RPMI7951 (cell line): ENCODE results near the gene NRXN2. TPM values are rescaled to one million over a fixed set of nuclear protein-coding genes. Genes with fewer than 3 reads are reported as not detected.

ENCODE experiments used
- DNase-seq: peaks from one replicate; pipeline ENCODE4 v3.0.0-alpha.2; 2012; ENCODE audit warnings: low read depth
- total RNA-seq: library from RNA; depleted of rRNA; stranded (reverse); fragments of >200 nt; shearing (Covaris generic); gene quantifications from 2 replicates; pipeline ENCODE4 v1.2.3, GENCODE V29; 2014

The NRXN2 gene
- total RNA-seq, 1 experiment from 2014 or later, result 0.36 TPM

DNA sequence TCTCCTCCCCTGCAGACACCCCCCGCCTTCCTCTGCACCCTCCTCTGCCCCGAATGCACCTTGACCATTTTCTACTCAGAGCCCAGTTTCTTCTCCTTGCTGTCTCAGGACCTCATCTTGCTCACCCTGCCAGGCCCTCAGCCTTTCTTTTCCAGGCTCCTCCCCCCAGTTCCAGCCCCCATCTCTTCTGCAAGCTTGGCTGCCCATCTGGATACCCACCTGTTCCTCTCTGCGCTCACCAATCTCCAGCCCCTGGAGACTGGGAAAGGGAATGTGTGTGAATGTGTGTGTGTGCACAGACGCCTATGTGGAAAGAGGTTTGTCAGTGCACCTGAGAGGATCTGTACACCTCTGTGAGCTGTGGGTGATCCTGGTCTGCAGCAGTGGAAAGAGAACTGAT, 95.6 kb downstream of the NRXN2 start:
- no peak for DNase-seq

DNA sequence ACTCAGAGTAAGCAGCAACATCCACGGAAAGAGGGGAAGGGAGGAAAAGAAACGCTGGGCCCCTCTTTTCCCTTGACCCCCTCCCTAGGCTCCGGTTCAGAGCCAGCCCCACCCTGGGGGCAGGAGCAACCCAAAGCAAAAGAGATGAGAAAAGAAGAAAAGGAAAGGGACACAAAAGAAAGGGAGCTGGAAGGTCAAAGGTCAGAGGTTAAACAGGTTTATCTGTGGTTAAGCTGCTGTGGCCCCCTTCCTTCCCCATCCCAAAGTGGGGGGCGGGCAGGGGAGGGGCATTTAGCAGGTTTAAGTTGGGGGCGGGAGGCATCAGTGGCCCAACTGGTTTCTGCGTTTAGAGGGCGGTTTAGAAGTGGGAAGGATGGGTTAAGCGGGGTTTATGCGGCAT, 96.4 kb downstream of the NRXN2 start:
- no peak for DNase-seq

DNA sequence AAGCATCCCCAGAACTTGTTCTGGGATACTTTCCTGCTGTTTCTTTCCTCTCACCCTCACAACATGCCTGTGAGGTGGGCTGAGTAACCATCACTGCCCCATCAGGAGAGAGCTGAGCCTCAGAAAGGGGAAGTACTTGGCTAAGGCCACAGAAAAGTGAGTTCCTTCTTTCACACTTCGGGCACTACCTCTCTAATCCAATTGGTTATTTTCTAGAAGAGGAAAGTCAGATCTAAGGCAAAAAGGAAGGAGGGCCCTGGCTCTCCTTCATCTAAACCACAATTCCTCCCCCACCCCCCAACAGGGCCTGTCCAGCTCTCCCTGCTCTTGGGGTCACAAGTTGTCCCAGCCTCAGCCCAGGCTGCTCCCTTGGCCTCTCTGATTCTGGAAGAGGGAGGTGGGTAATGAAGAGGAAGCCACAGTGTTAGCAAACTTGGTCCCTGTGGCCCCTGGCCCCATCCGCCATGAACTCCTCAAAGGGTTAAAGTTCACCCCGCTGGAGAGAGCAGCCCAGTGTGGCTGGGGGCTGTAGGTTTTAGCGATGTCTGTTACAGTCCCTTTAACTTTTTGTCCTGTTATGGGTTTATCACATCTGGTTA, 98.0 kb downstream of the NRXN2 start:
- no peak for DNase-seq

DNA sequence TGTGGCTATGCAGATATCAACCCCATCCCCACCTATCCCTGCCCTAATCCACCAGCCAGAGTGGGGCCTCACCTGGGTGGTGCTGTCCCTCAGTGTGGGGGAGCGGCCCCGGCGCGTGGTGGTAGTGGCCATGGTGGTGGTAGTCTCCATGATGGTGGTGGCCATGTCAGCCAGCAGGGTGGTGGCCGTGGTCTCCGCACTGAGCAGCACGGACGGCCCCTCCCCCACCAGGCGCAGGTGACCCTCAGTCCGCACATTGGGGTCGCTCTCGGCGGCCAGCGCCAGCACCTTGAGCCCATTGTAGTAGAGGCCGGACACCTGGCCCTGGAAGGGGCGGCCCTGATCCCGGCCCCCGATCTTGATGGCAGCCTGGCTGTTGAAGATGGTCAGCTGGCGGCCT, 100.3 kb downstream of the NRXN2 start:
- DNase-seq, result no peak

DNA sequence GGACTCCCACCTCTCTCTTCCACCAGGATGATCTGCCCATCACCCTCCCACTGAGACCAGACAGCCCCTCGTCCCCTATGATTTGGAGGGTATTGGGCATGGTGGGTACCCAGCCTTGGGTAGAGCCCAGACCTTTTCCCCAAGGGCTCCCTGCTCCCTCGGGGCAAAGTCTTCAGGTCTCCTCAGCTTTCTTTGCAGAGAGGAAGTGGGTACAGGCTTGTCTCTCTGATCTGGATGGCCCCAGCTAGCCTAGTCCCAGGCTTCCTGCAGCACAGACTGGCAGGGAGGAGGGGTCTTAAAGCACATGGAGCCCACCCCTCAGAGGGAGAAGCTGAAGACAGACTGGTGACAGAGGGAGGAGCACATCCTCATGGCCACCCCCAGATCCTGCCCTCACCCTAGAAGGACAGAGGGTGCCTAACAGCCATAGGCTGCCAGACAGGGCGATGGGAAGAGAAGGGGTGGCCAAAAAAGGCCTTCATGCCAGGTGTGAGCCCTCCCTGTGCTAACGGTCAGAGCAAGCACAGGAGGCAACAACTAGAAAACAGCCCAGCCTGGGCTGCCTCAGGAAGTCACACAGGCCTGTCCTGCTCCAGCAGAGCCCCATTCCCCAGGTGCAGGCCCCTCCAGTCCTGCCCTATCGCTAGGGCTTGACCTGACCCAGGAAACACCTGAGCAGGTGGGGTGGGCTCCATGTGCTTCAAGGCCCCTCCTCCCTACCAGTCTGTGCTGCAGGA, 101.5 kb downstream of the NRXN2 start:
- no peak for DNase-seq

DNA sequence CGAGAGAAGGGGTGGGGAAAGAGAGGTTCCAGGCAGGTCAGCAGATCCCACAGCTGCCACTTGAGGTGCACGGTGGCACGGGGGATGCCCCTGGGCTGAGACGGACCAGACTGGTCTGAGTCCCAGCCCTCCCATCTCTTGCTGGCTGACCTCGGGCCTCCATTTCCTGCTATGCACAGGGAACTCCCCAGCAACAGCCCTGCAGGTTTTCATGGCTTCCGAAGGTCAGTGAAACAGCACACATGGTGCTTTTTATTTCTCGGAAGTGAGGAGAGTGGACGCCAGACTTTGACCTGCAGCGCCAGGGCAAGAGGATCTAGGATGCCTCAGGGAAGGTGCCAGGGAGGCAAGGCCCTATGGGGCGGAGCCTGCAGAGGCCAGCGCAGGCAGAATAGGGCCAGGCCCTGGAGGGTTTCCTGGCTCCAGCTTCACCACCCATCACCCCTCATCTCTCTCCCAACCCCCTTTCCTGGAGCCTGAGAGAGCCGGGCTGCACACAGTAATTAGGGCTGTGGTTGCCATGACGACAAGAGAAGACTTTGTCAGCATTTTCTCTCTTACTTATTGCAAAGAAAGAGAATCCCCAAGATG, 102.5 kb downstream of the NRXN2 start:
- no peak for DNase-seq

DNA sequence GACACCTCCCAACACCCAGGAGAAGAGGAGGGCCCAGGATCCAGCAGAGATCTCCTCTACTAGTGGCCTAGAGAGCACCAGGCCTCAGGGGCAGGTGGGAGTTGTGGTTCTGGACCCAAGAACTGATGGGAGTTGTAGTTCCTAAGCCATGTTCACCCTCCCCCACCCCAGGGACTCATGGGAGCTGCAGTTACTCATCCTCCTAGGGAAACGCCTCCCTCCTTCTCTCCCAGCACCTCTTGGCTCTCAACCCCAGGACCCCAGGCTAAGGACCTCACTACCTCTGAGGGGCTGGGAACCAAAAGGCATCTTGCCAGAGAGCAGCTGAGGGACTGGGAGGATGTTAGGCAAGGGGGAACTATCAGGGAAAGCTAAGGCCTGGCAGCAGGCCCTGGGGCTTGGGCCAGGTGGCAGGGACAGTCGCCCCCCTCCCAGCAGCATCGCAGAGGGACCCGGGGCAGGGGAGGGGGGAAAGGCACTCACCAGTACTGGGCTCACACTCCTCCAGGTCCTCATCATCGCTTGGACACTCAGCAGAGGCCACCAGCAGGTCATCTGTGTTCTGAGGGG, 103.1 kb downstream of the NRXN2 start:
- peak; percentile 7 for DNase-seq

DNA sequence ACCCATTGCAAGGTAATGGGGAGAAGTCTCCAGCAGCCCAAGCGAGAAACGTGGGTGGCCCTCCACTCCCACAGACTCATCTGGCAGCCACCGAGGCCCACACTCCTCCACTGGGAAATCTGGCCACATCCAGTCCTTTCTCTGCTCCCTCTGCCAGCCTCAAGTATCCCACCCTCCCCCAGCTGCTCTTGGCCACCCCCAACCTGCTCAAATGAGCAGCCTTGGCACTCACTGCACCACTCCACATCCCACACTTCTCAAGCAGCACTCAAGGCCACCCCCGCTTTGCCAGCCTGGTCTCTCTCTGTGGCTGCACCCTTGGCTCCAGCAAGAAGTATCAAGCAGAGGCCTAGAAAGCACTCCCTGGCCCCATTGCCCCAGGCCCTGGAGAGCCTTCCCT, 103.8 kb downstream of the NRXN2 start:
- DNase-seq, result no peak

DNA sequence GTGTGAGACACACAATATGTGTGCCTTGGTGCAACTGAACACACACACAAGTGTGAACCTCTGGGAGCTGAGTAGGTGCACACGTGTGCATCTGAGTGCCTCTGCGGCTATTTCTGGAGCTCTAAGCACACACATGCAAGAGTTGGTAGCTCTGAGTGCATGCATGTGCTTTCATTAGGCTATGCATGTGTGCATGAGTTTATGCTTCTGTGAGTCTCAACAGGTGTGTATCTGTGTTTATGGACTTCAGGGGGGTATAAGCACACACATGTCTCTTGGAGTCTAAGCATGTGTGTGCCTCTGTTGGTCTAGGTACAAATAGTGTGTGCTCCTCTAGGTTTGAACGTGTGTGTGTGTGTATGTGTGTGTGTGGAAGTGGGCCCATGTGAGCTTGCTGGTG, 106.2 kb downstream of the NRXN2 start:
- no peak for DNase-seq

DNA sequence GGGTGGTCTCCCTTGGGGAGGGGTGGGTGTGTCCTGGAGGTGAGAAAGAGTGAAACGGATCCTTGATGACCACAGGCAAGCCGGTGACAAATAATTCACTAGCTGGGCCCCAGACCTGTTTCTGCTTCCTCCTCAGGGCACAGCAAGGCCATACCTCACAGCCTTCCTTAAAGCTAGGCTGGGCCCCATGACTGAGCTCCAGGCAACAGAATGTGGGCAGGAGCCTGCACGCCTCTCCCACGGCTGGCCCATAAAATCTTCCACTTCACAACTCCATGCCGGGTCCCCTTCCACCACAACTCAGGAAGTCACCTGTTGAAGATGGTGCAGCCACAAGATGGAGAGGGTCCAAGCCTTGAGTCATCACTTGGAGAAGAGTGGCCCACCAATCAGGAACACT, 108.1 kb downstream of the NRXN2 start:
- DNase-seq, result no peak

DNA sequence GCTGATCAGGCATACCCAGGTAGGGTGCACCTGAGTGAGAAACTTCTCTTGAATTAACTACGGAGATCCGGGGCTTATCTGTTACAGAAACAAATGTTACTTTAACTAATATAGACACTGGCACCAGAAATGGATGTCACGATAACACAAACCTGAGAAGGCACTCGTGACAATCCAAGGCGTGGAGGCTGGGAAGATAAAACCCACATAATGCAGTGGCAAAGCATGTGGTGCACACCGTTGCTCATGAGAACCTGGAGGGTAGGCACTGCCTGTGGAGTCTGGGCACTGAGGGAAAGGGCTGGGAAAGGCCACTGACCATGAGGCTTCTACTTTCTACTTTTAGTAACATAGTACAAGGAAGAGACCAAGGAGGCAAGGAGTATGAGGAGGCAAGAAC, 109.3 kb downstream of the NRXN2 start:
- DNase-seq, result no peak

DNA sequence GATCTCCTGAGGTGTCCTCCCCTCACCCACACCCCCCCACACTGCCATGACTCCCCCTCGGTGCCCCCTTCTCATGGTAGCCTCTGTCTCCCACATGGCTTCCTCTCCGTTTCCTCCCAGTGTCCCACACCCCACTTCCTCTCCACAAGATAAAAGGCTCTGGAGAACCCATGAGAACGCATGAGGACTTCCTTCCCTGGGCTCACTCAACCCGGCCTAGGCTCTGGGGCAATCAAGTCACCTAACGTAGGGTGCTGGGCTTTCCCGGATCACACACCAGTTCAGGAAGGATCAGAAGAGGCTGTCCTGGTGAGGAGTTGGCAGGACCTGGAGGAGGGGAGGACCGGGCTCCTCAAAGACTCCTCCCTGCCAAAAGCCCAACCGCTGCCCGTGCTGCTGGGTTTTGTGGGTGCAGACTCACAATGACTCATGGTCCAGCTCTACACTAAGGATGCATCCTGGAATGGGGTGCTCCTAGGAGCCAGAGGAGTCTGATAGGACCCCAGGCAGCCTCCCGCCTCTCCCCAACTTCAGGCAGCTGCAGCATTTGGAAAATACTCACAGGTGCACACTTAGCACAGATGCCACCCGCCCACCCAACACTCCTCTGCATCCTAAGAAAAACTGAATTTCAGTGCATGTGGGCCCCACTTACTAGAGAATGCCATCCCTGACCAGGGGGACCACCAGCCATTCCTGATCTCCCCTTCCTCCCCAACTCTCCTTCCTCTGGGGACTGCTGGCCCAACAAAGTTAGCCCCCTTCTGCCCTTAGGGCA, 110.9 kb downstream of the NRXN2 start:
- no peak for DNase-seq

DNA sequence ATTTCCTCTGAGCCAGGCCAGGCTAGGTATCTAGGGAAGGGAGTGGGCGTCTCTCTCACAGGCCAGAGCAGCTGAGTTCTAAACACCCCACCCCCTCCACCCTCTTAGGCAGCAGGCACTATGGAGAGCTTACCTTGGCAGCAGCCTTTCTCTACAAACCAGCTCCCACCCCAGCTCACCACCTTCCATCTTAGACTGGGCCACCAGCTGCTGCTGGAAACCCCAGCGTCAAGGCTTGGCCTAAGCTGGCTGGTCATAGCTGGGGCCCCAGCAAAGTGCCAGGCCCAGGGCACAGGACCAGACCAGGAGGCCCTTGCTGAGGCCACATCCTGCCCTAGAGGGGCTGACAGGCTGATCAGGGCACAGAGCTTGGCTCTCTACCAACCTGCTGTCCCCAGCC, 111.8 kb downstream of the NRXN2 start:
- DNase-seq, result no peak

DNA sequence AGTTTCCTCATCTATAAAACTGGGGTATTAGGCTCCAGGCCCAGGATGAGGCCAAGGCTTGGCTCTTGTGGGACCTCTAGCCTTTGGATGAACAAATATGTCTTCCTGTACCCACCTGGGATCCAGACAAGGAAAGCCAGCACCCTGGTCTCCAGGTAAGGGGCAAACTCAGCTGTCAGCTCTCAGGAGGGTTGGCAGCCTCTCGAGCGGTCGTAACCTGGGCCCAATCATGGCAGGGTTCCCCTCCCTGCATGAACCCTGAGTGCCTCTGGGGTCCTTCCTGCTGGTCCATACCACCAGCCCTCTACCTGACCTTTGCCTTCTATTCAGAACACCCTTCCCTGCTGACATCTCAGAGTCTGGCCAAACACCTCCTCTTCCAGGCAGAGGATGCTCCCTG, 112.4 kb downstream of the NRXN2 start:
- no peak for DNase-seq

DNA sequence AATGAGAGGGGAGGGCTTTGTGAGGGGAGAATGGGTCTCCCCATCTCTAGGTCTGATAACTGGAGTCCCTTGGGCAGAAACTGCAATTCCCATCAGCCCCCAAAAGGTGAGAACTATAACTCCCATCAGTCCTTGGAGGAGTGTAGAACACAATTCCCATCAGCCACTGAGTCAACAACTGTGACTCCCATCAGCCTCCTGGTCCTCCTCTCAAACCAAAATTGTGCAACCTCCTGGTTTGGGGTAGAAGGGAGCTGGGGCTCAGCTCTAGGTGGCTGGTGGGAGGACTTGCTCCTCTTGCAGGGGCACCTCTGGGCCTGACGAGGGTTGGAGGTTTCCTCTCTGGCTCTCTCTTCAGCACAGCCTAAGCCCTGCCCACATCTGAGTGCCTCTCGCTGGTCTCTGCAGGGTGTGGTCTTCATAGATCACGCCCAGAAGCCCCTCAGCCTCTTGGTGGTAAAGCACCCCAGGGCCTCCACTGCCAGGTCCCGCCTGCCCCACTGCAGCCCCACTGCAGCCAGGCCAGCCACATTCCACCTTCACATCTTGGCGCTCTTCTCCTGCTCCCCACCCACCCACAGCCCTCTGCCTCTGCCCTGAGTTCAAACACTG, 113.5 kb downstream of the NRXN2 start:
- no peak for DNase-seq

DNA sequence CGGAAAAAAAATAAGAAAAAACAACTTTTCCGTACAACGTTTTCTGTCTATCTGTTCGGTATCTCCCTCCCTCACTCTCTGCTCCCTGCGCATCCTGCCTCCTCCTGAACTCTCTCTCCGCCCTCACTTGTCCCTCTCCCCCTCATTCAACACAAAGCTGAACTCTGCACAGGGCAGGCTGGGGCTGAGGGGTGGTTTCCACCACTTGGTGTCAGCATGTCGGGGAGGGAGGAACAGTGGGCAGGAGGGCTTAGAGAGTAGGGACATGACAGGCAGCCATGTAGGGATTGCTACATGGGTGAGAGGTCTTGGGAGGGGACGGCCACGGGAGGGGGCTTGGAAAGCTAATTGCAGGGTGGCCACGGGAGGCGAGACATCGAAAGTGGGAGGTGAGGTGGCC, 114.4 kb downstream of the NRXN2 start:
- no peak for DNase-seq

DNA sequence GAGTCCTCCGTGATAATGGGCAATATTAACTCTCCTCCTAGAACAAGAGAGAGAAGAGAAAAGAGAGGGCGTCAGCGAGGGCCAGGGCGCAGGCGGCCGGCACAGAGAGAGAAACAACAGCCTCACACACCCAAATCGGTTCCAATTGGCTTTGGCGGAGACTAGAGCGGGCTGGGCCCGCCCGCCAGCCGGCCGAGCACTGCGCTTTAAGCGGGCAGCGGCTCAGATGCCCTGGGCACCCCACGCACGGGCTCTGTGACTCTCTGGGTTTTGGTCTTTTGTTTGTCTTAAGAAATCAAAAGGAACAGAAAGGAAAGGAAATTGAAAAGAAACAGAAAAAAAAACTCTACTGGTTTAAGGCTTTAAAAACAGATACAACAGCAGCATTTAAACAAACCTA, 115.0 kb downstream of the NRXN2 start:
- DNase-seq, result no peak

DNA sequence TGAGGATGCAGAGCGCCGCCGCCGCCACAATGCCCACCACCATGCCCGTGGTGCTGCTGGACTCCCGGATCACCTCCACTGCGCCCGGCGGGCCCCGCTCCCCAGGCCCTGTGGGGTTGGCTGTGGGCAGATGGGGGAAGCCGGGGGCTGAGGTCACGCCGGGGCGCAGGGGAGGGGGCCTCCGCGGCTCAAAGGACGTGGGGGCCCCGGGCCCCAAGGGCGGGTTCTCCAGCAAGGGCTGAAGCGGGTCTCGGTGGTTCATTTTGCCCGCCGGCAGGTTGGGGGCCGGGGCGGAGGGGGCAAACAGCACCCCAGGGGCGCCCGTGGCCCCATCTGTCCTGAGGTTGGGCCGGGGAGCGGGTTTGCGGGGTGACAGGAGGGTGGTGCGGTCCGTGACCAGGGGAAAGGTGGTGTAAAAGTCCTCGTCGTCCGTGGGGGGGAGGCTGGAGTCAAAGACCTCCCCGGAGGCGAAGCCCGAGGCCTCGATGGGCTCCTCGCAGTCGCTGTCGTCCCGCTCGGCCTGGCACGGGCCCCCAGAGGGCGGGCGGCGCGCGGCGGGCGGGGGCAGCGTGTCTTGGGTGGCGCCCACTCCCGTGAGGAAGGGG, 115.5 kb downstream of the NRXN2 start:
- no peak for DNase-seq

DNA sequence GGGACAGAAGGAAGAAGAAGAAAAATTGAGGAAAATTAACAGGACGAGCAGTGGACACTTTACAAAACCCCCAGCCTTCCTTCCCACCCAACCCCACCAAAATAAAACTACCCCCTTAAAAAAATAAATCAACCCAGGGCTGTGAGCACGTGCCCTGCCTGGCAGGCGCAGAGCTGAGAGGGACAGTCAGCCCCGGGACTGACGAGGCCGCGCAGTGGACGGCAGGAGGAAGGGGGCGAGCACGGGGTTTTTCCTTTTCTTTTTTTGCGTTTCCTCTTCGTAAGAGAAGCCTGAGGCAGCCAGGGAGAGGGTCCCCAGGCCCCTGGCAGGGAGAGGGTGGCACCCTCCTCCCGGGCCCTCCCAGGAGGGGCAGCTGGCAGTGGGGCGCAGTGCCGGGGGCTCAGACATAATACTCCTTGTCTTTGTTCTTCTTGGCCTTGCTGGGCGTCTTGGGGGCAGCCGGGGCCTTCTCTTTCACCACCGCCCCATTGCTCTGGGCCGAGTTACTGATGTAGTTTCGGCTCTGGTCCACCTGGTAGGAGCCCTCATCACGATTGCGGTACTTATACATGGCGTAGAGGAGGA, 116.1 kb downstream of the NRXN2 start:
- no peak for DNase-seq

DNA sequence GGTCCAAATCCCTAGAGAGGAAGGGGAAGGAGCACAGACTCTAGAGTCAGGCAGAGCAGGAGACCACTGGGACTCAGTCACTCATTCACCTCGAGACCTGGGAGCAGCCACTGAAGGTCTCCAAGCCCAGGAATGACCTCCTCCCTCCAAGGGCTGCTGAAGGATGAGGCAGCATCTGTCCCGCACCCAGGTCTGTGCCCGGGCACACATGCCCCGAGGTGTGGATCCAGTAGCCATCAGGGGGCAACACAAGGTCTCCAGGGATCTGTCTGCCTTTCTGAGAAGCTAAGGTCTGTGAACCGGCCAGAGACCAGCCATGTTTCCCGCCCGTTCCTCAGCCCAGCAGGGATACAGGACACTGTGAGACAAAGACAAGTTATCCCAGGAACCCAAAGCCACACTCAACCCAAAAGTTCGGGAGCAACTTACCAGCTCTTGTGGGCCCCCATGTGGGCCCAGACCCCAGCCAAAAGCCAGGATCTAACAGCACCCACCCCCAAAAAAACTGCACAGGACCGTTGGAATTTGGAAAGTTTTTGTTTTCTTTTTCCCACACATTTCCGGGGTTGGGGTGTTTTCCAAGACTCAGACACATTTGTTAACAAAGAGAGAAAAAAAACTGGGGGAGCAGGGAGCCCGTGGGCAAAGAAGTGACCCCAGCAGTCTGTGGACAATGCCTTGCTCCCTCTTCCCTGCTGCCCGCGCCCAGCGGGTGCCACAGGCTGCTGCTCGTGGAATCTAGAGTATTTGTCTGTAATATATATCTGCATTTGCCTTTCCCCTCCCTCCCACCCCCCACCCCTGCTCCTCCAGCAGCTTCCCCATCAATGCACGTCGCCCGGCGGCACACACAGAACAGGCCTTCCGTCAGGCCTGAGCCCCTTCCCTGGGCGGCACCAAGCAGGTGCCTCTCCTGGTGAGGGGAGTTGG, 117.1 kb downstream of the NRXN2 start:
- no peak for DNase-seq
